ENCODE results near the gene CIAO1.

DNA sequence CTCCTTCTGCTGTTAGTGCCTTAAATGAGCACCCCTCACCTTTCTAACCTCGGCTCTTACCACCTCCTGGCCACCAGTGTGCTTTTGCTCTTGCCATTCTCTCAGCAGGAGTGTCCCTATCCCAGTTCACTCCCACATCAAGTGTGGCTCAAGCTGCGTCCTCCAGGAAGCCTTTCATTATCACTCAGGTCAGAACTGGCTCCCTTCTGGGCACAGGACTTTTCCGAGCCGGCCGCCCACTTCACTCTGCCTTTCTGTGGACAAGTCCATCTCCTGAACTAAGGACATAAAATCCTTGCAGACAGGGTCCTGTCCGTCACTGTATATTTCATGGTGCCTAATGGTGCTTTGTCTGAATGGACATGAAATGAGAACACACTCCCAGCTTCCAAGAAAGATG is 15.8 kb upstream of the CIAO1 start:
- no peak for TF ChIP-seq CTCF (IDR thresholded peaks at IDR 0.05)
- TF ChIP-seq POLR2A (IDR thresholded peaks at IDR 0.05): no peak

Data from adrenal gland (tissue), 5 donors.